ENCODE data around the gene MROH8. TPM values are rescaled to one million over a fixed set of nuclear protein-coding genes. Genes with fewer than 3 reads are reported as not detected.
"Not testable (repeated sequence)": the region's sequence is repeated elsewhere in the genome, so short reads cannot be mapped to it uniquely, and the experiment has no call there.

The MROH8 gene
- total RNA-seq, 4 donors from 2014 or later = 0.83 to 4.7 (median 3.1) TPM

DNA sequence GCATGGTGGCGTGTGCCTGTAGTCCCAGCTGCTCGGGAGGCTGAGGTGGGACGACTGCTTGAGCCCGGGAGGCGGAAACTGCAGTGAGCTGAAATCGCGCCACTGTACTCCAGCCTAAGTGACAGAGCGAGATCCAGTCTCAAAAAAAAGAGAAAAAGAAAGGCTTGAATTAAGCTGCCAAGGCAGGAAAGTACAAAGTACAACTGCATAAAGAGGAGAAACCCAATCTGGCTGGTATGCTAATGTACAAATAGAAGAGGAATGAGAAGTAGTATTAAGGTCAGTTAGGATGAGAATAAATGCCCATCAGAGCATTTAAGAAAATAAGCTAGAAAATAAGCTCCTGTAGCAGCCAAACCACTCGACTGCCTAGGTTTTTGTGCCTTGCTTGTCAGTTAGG, 23.4 kb downstream of the MROH8 start:
- no peak for DNase-seq (ENCODE audit: low spot score in 2 of 2)
- H3K4me3 ChIP-seq = no peak overlapping the region
- H3K36me3 ChIP-seq = no peaks in the 10 kb centered on the region
- H3K27me3 ChIP-seq = no peaks in the 10 kb centered on the region
- TF ChIP-seq POLR2AphosphoS5 (IDR thresholded peaks at IDR 0.05) (no peak), CTCF (IDR thresholded peaks at IDR 0.05) (no peak), POLR2A (IDR thresholded peaks at IDR 0.05) (no peak), EP300 (IDR thresholded peaks at IDR 0.05) (no peak)
- H3K27ac ChIP-seq = no peak overlapping the region
- no peaks in the 10 kb centered on the region for H3K9me3 ChIP-seq
- 95% methylated on average over 9 of the region's 9 CpGs for WGBS
- H3K4me1 ChIP-seq = no peaks in the 10 kb centered on the region

DNA sequence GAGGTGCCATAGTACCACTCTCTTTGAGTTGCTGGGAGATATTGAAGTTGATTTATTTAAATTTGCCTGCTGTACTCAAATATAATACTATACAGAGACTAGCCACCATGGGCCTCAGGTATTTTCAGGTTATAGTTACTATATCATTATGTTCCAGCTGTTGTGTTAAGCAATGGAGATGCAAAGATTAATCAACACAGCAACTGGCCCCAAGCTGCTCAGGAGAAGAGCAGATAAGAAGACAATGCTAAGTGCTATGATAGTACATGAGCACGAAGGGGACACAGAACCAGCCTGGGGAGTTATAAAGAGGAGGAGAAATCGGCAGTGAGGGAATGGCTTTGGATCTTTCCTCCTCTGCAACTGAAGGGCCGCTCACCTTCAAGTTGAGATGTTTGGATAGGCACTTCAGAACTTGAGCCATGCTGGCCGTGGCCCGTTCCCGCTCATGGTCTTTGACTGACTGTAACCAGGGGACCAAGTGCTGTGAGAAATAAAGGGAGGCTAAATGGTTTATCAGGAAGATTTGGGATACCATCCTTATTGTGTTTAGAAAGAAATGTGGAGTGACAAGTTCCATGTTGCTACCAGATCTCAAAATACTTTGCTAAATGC, 24.6 kb downstream of the MROH8 start:
- Histone ChIP-seq H3K4me3 (no peak overlapping the region), H3K36me3 (no peaks in the 10 kb centered on the region), H3K9me3 (no peaks in the 10 kb centered on the region), H3K27ac (no peak overlapping the region), H3K4me1 (no peaks in the 10 kb centered on the region), H3K27me3 (no peaks in the 10 kb centered on the region)
- no peak for TF ChIP-seq EP300 (IDR thresholded peaks at IDR 0.05)
- no peak for TF ChIP-seq POLR2AphosphoS5 (IDR thresholded peaks at IDR 0.05)
- TF ChIP-seq CTCF (IDR thresholded peaks at IDR 0.05) = no peak
- no peak for TF ChIP-seq POLR2A (IDR thresholded peaks at IDR 0.05)
- 92% methylated on average over 6 of the region's 6 CpGs for WGBS
- DNase-seq (ENCODE audit: low spot score in 2 of 2) = no peak

- Histone ChIP-seq H3K27ac (no peak overlapping the region), H3K27me3 (no peaks in the 10 kb centered on the region), H3K9me3 (no peaks in the 10 kb centered on the region), H3K36me3 (no peaks in the 10 kb centered on the region), H3K4me3 (no peak overlapping the region), H3K4me1 (no peaks in the 10 kb centered on the region)
- TF ChIP-seq POLR2A (IDR thresholded peaks at IDR 0.05) (no peak), CTCF (IDR thresholded peaks at IDR 0.05) (no peak), POLR2AphosphoS5 (IDR thresholded peaks at IDR 0.05) (no peak), EP300 (IDR thresholded peaks at IDR 0.05) (no peak)
- WGBS = 92% methylated on average over 7 of the region's 7 CpGs
- no peak for DNase-seq (ENCODE audit: low spot score in 2 of 2)
Measured at GRCh38 chr20:37152284-37152683, 27.1 kb downstream of the MROH8 start.

GRCh38 chr20:37151529-37151928, 27.8 kb downstream of the MROH8 start:
- DNase-seq (ENCODE audit: low spot score in 2 of 2) = no peak
- Histone ChIP-seq H3K9me3 (no peaks in the 10 kb centered on the region), H3K27me3 (no peaks in the 10 kb centered on the region), H3K4me3 (no peak overlapping the region), H3K4me1 (no peaks in the 10 kb centered on the region), H3K27ac (no peak overlapping the region), H3K36me3 (no peaks in the 10 kb centered on the region)
- WGBS = 56% methylated on average over 4 of the region's 4 CpGs
- no peak for TF ChIP-seq CTCF (IDR thresholded peaks at IDR 0.05)
- no peak for TF ChIP-seq EP300 (IDR thresholded peaks at IDR 0.05)
- no peak for TF ChIP-seq POLR2A (IDR thresholded peaks at IDR 0.05)
- TF ChIP-seq POLR2AphosphoS5 (IDR thresholded peaks at IDR 0.05) = no peak

DNA sequence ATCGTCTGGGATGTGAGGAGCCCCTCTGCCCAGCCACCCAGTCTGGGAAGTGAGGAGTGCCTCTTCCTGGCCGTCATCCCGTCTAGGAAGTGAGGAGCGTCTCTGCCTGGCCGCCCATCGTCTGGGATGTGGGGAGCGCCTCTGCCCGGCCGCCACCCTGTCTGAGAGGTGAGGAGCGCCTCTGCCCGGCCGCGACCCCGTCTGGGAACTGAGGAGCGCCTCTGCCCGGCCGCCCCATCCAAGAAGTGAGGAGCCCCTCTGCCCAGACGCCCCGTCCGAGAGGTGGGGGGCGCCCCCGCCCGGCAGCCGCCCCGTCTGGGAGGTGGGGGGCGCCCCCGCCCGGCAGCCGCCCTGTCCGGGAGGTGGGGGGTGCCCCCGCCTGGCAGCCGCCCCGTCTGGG, 28.5 kb downstream of the MROH8 start:
- WGBS = 96% methylated on average over 25 of the region's 33 CpGs
- H3K9me3 ChIP-seq = not testable (repeated sequence)

DNA sequence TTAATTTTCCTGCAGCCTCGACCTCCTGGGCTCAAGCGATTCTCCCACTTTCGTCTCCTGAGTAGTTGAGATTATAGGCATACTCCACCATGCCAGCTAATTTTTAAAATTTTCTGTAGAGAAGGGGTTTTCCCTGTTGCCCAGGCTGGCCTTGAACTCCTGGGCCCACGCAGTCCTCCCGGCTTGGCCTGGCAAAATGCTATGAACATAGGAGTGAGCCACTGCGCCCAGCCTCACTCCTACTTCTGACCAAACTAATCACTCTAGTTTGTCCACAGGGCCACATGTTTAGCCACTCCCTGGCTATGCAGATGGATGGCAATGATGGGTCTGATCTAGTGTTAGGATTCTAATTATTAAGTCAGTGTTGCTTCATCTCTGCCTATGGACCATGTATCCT, 32.1 kb downstream of the MROH8 start:
- H3K4me3 ChIP-seq = no peak overlapping the region
- 97% methylated on average over 6 of the region's 6 CpGs for WGBS
- no peaks in the 10 kb centered on the region for H3K27me3 ChIP-seq
- H3K9me3 ChIP-seq = no peaks in the 10 kb centered on the region
- TF ChIP-seq CTCF (IDR thresholded peaks at IDR 0.05) (no peak), POLR2A (IDR thresholded peaks at IDR 0.05) (no peak), EP300 (IDR thresholded peaks at IDR 0.05) (no peak), POLR2AphosphoS5 (IDR thresholded peaks at IDR 0.05) (no peak)
- H3K4me1 ChIP-seq = no peaks in the 10 kb centered on the region
- H3K27ac ChIP-seq = no peak overlapping the region
- no peaks in the 10 kb centered on the region for H3K36me3 ChIP-seq
- no peak for DNase-seq (ENCODE audit: low spot score in 2 of 2)

More for the DNA sequence above, 28.5 kb downstream of the MROH8 start:
- not testable (repeated sequence) for H3K36me3 ChIP-seq; DNase-seq (ENCODE audit: low spot score in 2 of 2); H3K4me1 ChIP-seq; H3K27ac ChIP-seq; H3K4me3 ChIP-seq; H3K27me3 ChIP-seq
